ENCODE results near the gene SPTY2D1.

DNA sequence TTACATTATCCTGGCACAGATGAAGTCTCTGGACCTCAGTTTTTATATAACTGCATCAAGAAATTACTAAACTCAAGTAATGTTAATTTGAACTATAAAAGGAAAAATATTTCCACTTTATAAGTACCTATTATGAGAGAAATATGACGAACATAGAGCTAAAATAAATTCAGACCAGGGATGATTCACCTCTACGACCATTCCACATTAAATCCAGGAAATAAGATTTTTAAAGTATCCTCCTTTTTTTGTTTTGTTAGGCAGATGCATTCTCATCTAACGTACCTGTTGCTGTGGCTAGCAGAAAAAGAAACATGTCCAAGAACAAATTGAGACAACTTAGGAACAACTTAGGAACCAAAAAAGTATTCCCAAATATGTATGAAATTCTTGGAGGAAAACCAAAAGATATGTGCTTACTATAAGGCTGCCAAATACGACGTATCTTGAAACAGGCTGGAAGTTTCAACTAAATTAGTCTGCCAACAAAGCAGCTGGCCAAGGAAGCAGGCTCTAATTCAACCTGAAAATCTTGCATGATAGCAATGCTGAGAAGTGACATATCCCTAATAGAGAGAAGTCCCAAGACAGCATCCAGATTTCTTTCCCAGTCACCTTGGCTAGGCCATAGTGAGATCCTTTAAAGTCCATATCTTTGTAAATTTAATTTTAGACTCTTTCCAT is 15.7 kb downstream of the SPTY2D1 start:
- TF ChIP-seq, protein P1, sequence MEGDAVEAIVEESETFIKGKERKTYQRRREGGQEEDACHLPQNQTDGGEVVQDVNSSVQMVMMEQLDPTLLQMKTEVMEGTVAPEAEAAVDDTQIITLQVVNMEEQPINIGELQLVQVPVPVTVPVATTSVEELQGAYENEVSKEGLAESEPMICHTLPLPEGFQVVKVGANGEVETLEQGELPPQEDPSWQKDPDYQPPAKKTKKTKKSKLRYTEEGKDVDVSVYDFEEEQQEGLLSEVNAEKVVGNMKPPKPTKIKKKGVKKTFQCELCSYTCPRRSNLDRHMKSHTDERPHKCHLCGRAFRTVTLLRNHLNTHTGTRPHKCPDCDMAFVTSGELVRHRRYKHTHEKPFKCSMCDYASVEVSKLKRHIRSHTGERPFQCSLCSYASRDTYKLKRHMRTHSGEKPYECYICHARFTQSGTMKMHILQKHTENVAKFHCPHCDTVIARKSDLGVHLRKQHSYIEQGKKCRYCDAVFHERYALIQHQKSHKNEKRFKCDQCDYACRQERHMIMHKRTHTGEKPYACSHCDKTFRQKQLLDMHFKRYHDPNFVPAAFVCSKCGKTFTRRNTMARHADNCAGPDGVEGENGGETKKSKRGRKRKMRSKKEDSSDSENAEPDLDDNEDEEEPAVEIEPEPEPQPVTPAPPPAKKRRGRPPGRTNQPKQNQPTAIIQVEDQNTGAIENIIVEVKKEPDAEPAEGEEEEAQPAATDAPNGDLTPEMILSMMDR (conservative IDR thresholded peaks at IDR 0.05; ENCODE audit: low read depth in 2 of 2) = no peak
- TF ChIP-seq EZH2 (IDR thresholded peaks at IDR 0.05; ENCODE audit: low read depth, unreplicated experiment) (no peak), EZH2phosphoT487 (IDR thresholded peaks at IDR 0.05; ENCODE audit: unreplicated experiment) (no peak), ZNF331 (CRISPR knock-in tag; IDR thresholded peaks at IDR 0.05; ENCODE audit: low read depth) (no peak)

Measured in GM23338 (cell line).